ENCODE measurements around the gene SKA2. TPM values are rescaled to one million over a fixed set of nuclear protein-coding genes. Genes with fewer than 3 reads are reported as not detected.
"Not testable (repeated sequence)": the region's sequence is repeated elsewhere in the genome, so short reads cannot be mapped to it uniquely, and the experiment has no call there.

SKA2 gene
- total RNA-seq, 2 experiments from 2014 or later: 83.5 to 83.9 TPM

- peaks cover 46% of the 10 kb centered on the region for H3K4me1 Mint-ChIP-seq (ENCODE audit: low read depth)
- no peaks in the 10 kb centered on the region for H3K27me3 Mint-ChIP-seq
- POLR2A ChIA-PET: interaction anchor here (0.5 kb wide), 1 partner anchor 726 kb away, joined by 4 read pairs; no protein-coding TSS in a partner anchor
- DNase-seq: peak; percentile 12
- H3K36me3 Mint-ChIP-seq: peaks cover 9% of the 10 kb centered on the region
- H3K27ac Mint-ChIP-seq: no peak overlapping the region
- no peak overlapping the region for H3K4me3 Mint-ChIP-seq
- H3K9me3 Mint-ChIP-seq: no peaks in the 10 kb centered on the region
- CTCF ChIA-PET: no interaction called here
- intact Hi-C loops (cut with micrococcal nuclease): no loop called here
Measured at GRCh38 chr17:59149841-59150511, 5.0 kb downstream of the SKA2 start.

DNA sequence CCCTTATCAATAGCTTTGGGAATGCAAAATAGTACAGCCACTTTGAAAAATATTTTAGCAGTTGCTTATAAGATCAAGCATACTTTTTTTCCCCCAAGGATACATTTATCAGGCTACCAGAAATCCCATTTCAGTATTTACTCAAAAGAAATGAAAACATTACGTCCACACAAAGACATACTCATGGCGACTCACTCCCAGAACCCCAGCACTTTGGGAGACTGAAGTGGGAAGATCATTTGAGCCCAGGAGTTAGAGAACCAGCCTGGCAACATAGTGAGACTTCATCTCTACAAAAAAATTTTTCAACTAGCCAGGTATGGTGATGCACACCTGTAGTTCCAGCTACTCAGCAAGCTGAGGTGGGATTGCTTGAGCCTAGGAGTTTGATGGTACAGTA is 5.9 kb downstream of the SKA2 start:
- Mint-ChIP-seq H3K4me3 (no peak overlapping the region), H3K9me3 (no peaks in the 10 kb centered on the region), H3K27me3 (no peaks in the 10 kb centered on the region), H3K4me1 (ENCODE audit: low read depth) (peaks cover 50% of the 10 kb centered on the region), H3K36me3 (peaks cover 9% of the 10 kb centered on the region), H3K27ac (no peak overlapping the region)
- POLR2A ChIA-PET: interaction anchor here (0.5 kb wide), 1 partner anchor 88 kb away, joined by 3 read pairs; no protein-coding TSS in a partner anchor
- CTCF ChIA-PET: no interaction called here
- DNase-seq: no peak
- intact Hi-C loops (cut with micrococcal nuclease): no loop called here

DNA sequence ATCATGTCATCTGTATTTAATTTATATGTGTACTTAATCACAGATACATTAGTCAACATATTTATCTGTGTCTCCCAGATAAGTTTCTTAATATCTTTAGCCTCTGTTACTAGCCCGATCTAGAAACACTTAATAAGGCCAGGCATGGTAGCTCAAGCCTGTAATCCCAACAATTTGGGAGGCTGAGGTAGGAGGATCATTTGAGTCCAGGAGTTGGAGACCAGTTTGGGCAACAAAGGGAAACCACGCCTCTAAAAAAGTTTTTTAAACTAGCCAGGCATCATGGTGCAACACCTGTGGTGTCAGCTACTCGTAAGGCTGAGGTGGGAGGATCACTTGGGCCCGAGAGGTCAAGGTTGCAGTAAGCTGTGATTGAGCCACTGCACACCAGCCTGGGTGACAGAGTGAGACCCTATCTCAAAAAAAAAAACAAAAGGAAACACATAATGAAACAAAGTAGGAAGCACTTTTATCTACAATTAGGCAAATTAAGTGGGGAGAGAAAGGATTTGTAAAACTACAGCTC is 9.4 kb downstream of the SKA2 start:
- POLR2A ChIA-PET: no interaction called here
- H3K36me3 Mint-ChIP-seq: peaks cover 7% of the 10 kb centered on the region
- CTCF ChIA-PET: interaction anchor here (0.7 kb wide), 1 partner anchor 27 kb away, joined by 3 read pairs; no protein-coding TSS in a partner anchor

DNA sequence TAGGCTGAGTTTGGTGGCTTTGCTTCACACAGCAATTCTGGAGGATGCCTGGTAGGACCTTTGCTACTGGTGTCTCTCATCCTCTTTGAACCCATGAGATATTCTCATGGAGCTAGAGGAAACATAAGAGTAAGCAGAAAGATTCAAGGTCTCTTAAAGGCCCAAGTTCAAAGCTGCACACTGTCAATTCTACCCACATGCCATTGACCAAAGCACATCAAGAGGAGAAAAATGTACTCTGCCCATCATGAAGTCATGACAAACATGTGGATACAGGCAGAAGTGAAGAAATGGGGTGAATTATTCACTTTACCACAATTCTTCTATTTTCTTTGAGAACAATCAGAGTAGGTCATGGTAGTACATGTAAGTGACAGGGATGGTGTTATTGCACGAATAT is 13.1 kb downstream of the SKA2 start:
- intact Hi-C loops (cut with micrococcal nuclease): no loop called here
- Mint-ChIP-seq H3K36me3 (peaks cover 7% of the 10 kb centered on the region), H3K4me1 (ENCODE audit: low read depth) (peaks cover 9% of the 10 kb centered on the region), H3K9me3 (no peaks in the 10 kb centered on the region), H3K27me3 (no peaks in the 10 kb centered on the region), H3K27ac (no peak overlapping the region), H3K4me3 (no peak overlapping the region)
- CTCF ChIA-PET: no interaction called here
- no peak for DNase-seq
- POLR2A ChIA-PET: no interaction called here

More for the DNA sequence above, 9.4 kb downstream of the SKA2 start:
- H3K27me3 Mint-ChIP-seq: no peaks in the 10 kb centered on the region
- H3K27ac Mint-ChIP-seq: no peak overlapping the region
- H3K4me1 Mint-ChIP-seq (ENCODE audit: low read depth): peaks cover 26% of the 10 kb centered on the region
- no peak overlapping the region for H3K4me3 Mint-ChIP-seq
- H3K9me3 Mint-ChIP-seq: no peaks in the 10 kb centered on the region
- intact Hi-C loops (cut with micrococcal nuclease): no loop called here
- DNase-seq: no peak

DNA sequence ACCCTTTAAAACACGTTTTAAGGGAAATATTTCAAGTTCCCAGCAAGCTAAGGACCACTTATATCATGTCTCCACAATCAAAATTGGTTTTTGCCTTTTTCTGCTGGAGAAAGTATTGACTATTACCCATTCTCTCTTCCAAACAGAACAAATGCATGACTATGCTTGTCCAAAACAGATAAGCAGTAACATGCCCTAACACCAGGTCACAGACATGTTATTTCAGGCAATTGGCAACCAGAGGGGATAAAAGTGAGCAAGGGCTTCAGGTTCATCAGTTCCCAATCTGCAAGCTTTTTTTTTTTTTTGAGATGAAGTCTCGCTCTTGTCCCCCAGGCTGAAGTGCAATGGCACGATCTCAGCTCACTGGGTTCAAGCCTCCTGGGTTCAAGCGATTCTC is 15.0 kb downstream of the SKA2 start:
- intact Hi-C loops (cut with micrococcal nuclease): no loop called here
- H3K4me3 Mint-ChIP-seq: no peak overlapping the region
- POLR2A ChIA-PET: no interaction called here
- no peak for DNase-seq
- CTCF ChIA-PET: interaction anchor here (0.6 kb wide), 1 partner anchor 29 kb away, joined by 3 read pairs; no protein-coding TSS in a partner anchor
- no peaks in the 10 kb centered on the region for H3K27me3 Mint-ChIP-seq
- H3K9me3 Mint-ChIP-seq: no peaks in the 10 kb centered on the region
- peaks cover 5% of the 10 kb centered on the region for H3K4me1 Mint-ChIP-seq (ENCODE audit: low read depth)
- peaks cover 4% of the 10 kb centered on the region for H3K36me3 Mint-ChIP-seq
- no peak overlapping the region for H3K27ac Mint-ChIP-seq

DNA sequence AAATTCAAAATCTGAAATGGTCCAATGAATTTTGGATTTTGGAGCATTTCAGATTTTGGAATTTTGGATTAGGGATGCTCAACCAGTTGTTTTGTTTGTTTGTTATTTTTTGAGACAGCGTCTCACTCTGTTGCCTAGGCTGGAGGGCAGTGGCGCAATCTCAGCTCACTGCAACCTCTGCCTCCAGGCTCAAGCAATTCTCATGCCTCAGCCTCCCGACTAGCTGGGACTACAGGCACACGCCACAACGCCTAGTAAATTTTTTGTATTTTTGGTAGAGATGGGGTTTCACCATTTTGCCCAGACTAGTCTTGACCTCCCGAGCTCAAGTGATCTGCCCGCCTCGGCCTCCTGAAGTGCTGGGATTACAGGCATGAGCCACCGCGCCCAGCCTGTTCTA is 16.6 kb downstream of the SKA2 start:
- H3K27me3 Mint-ChIP-seq; intact Hi-C loops (cut with micrococcal nuclease); H3K4me1 Mint-ChIP-seq (ENCODE audit: low read depth); H3K9me3 Mint-ChIP-seq; H3K4me3 Mint-ChIP-seq; H3K27ac Mint-ChIP-seq; H3K36me3 Mint-ChIP-seq; DNase-seq; POLR2A ChIA-PET; CTCF ChIA-PET: not testable (repeated sequence)

GRCh38 chr17:59131131-59131530 is 23.9 kb downstream of the SKA2 start:
- no peak for DNase-seq
- Mint-ChIP-seq H3K36me3 (peaks cover 9% of the 10 kb centered on the region), H3K4me3 (no peak overlapping the region), H3K4me1 (ENCODE audit: low read depth) (peaks cover 8% of the 10 kb centered on the region), H3K9me3 (no peaks in the 10 kb centered on the region), H3K27ac (no peak overlapping the region), H3K27me3 (no peaks in the 10 kb centered on the region)
- ChIA-PET POLR2A (interaction anchor here (1.2 to 1.4 kb wide), 2 partner anchors 24 to 26 kb away, joined by 3 read pairs; no protein-coding TSS in a partner anchor), CTCF (no interaction called here)
- intact Hi-C loops (cut with micrococcal nuclease): no loop called here

DNA sequence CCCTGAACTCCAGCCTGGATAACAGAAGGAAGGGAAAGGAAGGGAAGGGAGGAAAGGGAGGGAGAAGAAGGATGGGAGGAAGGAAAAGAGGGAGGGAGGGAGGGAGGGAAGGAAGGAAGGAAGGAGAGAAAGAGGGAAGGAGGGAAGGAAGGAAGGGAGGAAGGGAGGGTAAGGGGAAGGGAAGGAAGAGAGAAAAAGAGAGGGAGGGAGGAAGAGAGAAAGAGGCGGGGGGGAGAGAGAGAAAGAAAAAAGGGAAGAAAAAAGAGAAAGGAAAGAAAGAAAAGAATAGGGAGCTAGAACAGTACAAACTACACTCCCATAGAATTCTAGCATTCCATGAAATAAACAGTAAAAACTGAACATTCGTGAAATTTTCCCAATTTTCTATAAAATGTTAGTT is 25.2 kb downstream of the SKA2 start:
- no peak overlapping the region for H3K4me3 Mint-ChIP-seq
- ChIA-PET CTCF (no interaction called here), POLR2A (interaction anchor here (1.4 kb wide), 1 partner anchor 27 kb away, joined by 3 read pairs; no protein-coding TSS in a partner anchor)
- DNase-seq: no peak
- H3K36me3 Mint-ChIP-seq: peaks cover 9% of the 10 kb centered on the region
- no peaks in the 10 kb centered on the region for H3K27me3 Mint-ChIP-seq
- intact Hi-C loops (cut with micrococcal nuclease): no loop called here
- peaks cover 8% of the 10 kb centered on the region for H3K4me1 Mint-ChIP-seq (ENCODE audit: low read depth)
- H3K9me3 Mint-ChIP-seq: no peaks in the 10 kb centered on the region
- H3K27ac Mint-ChIP-seq: no peak overlapping the region

DNA sequence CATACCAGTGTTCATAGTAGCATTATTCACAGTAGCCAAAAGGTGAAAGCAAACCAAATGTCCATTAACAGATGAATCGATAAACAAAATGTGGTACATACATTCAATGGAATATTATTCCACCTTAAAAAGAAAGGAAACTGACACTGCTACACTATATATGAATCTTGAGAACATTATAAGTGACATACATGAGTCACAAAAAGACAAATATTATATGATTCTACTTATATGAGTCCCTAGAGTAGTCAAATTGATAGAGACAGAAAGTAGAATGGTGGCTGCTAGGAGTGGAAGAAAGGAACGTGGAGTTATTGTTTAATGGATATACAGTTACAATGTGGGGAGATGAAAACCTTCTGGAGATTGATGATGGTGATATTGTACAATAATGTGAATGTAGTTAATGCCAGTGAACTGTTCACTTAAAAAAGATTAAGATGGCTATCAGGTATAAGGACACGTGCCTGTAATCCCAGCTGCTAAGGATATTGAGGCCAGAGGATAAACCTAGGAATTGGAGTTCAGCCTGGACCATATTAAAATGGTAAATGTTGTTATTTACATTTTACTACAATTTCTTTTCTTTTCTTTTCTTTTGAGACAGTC is 28.1 kb downstream of the SKA2 start:
- intact Hi-C loops (cut with micrococcal nuclease): no loop called here
- ChIA-PET CTCF (no interaction called here), POLR2A (no interaction called here)
- Mint-ChIP-seq H3K4me3 (no peak overlapping the region), H3K27ac (no peak overlapping the region), H3K9me3 (no peaks in the 10 kb centered on the region), H3K27me3 (no peaks in the 10 kb centered on the region), H3K36me3 (peaks cover 12% of the 10 kb centered on the region), H3K4me1 (ENCODE audit: low read depth) (peaks cover 8% of the 10 kb centered on the region)
- DNase-seq: no peak

- Mint-ChIP-seq H3K27ac (no peak overlapping the region), H3K4me1 (ENCODE audit: low read depth) (peaks cover 3% of the 10 kb centered on the region), H3K4me3 (no peak overlapping the region), H3K27me3 (no peaks in the 10 kb centered on the region), H3K36me3 (peaks cover 16% of the 10 kb centered on the region), H3K9me3 (no peaks in the 10 kb centered on the region)
- no peak for DNase-seq
- ChIA-PET CTCF (no interaction called here), POLR2A (interaction anchor here (0.7 to 1.0 kb wide), 2 partner anchors 31 to 805 kb away, joined by 4 read pairs; partner anchors contain the start of genes PRR11 and SKA2)
- intact Hi-C loops (cut with micrococcal nuclease): no loop called here
Measured at GRCh38 chr17:59124665-59125064, 30.3 kb downstream of the SKA2 start.

DNA sequence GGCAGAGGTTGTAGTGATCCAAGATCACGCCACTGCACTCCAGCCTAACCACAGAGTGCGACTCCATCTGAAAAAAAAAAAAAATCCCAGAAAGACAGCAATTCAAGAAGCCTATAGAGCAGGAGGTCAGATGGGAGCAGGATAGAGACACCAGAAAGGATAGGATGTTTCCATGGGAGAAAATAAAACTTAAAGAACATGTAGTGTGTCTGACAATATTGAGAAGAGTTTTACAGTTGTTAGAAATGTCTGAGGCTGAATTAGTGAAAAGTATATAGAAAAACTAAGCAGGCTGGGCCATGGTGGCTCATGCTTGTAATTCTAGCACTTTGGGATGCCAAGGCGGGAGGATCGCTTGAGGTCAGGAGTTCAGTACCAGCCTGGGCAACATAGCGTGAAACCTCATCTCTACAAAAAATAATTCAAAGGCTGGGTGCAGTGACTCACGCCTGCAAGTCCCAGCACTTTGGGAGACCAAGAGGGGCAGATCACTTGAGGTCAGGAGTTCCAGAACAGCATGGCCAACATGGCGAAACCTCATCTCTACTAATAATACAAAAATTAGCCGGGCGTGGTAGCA is 33.0 kb downstream of the SKA2 start:
- DNase-seq: no peak
- ChIA-PET CTCF (interaction anchor here (0.6 kb wide), 1 partner anchor 127 kb away, joined by 7 read pairs; no protein-coding TSS in a partner anchor), POLR2A (no interaction called here)
- H3K27ac Mint-ChIP-seq: no peak overlapping the region
- intact Hi-C loops (cut with micrococcal nuclease): no loop called here
- no peaks in the 10 kb centered on the region for H3K9me3 Mint-ChIP-seq
- H3K4me3 Mint-ChIP-seq: no peak overlapping the region
- peaks cover 9% of the 10 kb centered on the region for H3K36me3 Mint-ChIP-seq
- peaks cover 2% of the 10 kb centered on the region for H3K4me1 Mint-ChIP-seq (ENCODE audit: low read depth)
- H3K27me3 Mint-ChIP-seq: no peaks in the 10 kb centered on the region

- ChIA-PET CTCF (interaction anchor here (0.6 to 0.7 kb wide), 2 partner anchors 17 to 23 kb away, joined by 3 to 4 read pairs; no protein-coding TSS in a partner anchor), POLR2A (no interaction called here)
- DNase-seq: no peak
- Mint-ChIP-seq H3K4me1 (ENCODE audit: low read depth) (peaks cover 6% of the 10 kb centered on the region), H3K36me3 (peaks cover 10% of the 10 kb centered on the region), H3K9me3 (no peaks in the 10 kb centered on the region), H3K4me3 (no peak overlapping the region), H3K27ac (no peak overlapping the region), H3K27me3 (no peaks in the 10 kb centered on the region)
- intact Hi-C loops (cut with micrococcal nuclease): no loop called here
Measured at GRCh38 chr17:59115474-59115873, 39.5 kb downstream of the SKA2 start.

Measured in activated CD4-positive, alpha-beta memory T cell treated with anti-CD3 and anti-CD28 coated beads for 36 hours (primary cell).